GM21786 (cell line): ENCODE measurements around the gene VPS51.

ENCODE experiments used
- ATAC-seq: cut with Tn5 transposase; IDR thresholded peaks from one replicate; pipeline ENCODE4 v1.9.1; 2021; ENCODE audit not compliant: unreplicated experiment

Gene VPS51

DNA sequence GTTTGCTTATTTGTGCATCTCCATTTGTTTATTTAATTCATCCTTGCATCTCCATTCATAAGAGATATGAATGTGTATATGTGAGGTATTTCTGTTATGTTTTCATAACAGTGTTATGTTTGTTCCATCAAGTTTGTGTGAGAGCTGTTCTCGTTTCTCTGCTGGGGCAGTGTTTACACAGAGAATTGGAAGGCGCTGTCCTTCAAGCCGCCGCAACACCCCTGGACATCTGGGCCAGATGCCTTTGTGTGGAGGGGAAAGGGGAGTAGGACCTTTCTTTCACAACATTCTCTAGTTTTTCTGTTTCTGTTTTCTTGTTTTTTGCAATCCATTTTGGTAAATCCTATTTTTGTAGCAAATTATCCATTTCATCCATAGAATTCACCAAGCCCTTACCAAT lies 8.6 kb downstream of the VPS51 start:
- no peak for ATAC-seq

DNA sequence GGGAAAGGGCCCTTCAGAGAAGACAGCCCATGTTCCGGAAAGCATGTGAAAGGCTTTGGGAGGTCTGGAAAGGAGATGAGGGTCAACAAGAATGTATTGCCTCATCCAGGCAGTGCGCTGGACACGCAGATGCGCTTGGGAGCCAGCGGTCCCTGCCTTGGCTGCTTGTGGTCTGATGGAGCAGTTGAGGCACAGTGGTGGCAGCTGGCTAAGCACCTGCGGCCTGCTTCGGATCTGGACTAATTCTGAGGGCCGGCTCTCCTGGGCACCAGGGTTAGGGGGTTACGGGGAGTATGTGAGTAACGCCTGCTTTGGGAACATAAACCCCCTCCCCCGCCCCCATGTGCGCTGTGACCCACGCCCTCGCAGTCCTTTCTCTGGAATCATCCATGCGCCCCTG lies 11.1 kb downstream of the VPS51 start:
- no peak for ATAC-seq

GRCh38 chr11:65107751-65108468 lies 11.9 kb downstream of the VPS51 start:
- ATAC-seq = no peak

- ATAC-seq = no peak
Measured at GRCh38 chr11:65108469-65109123, 12.6 kb downstream of the VPS51 start.

GRCh38 chr11:65109231-65110198 lies 13.5 kb downstream of the VPS51 start:
- ATAC-seq = no peak

DNA sequence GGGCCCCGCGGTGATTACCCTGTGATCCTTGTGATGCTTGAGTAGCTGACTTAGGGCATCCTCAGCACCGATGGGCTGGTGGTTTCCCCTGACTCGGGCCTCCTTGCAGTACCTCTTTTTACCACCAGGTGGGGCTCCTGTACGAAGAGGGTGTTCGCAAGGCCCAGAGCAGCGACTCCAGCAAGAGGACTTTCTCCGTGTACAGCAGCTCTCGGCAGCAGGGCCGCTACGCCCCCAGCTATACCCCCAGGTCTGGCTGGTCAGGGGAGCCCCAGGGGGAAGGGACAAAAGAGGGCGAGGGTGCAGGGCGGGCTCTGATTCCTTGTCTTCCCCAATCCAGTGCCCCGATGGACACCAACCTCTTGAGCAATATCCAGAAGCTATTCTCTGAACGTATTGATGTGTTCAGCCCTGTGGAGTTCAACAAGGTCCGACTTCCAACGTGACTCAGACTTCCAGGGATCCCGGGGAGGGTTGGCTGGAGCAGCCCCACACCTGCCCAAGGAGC lies 14.4 kb downstream of the VPS51 start:
- peak; percentile 29 for ATAC-seq

GRCh38 chr11:65111159-65111743 lies 15.2 kb downstream of the VPS51 start:
- no peak for ATAC-seq

- ATAC-seq = peak; percentile 62
Measured at GRCh38 chr11:65111744-65112545, 15.9 kb downstream of the VPS51 start, which contains the start of gene TM7SF2. TM7SF2 (plus strand) TSS chr11:65111872; CDS start chr11:65112016, 144 bp downstream.

GRCh38 chr11:65112546-65113360 lies 16.7 kb downstream of the VPS51 start:
- no peak for ATAC-seq

DNA sequence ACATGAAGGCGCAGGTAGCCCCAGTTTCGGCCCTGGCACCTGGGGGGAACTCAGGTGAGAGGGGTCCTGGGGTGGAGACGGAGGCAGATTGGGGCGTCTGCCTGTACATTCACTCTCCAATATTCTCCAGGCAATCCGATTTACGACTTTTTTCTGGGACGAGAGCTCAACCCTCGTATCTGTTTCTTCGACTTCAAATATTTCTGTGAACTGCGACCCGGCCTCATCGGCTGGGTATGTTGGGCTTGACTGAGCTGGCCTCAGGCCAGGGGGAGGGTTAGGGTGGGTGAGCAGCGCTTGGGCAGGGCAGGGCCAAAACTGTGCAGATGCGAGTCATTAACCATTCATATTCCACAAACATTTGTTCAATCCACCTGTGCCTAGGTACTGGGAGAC lies 17.3 kb downstream of the VPS51 start:
- ATAC-seq = no peak

- no peak for ATAC-seq
Measured at GRCh38 chr11:65113839-65114238, 17.8 kb downstream of the VPS51 start.

- ATAC-seq = no peak
Measured at GRCh38 chr11:65114538-65115171, 18.6 kb downstream of the VPS51 start.

GRCh38 chr11:65115361-65116082 lies 19.5 kb downstream of the VPS51 start:
- ATAC-seq = no peak

GRCh38 chr11:65116370-65117205 lies 20.6 kb downstream of the VPS51 start:
- no peak for ATAC-seq

DNA sequence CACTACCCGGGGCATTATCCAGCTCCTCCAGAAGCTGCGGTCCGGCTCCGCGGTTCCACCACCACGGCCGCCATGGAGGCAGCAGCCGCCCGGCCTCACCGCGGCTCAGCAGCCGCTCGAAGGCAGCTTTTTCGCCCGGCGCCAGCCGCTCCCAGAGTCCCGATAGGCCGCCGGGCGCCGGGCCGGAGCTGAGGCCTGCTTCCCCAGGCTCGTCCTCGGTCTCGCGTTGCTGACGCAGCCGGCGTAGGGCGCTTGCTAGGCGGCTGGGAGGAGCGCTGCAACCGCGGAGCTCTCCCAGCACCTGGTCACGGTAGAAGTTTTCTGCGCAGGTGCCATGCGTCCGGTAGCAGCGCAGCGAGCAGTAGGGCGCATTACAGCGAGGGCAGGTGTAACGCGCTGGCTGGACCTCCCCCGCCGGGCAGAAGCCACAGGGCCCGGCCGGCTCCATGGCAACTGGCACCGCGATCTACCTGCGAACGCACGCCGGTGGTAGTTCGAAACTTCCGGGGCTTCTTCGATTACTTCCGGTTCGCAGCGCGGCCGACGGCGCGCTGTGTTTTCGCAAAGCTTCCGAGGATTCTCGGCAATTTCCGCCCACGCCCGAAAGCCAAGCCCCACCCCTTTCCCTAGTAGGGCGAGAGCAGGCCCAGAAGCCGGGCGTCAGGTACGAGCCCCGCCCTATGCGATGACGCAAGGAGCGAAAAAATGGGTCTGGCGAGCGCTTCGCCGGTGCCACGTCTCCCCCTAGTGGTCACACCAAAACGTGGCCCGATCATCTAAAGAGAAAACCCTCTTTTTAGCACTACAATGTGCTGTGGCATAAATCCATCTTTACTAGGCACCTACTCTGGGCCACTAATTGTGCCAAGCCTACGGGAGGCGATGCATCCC lies 21.4 kb downstream of the VPS51 start, which contains the start of gene ZNHIT2:
Gene ZNHIT2, minus strand, starts transcription at position 496 of the 891 bp plus-strand sequence. Its CDS starts 48 bp downstream, at position 448.
- peak; percentile 58 for ATAC-seq
